NCI-H2171 treated with DMSO at 0.1 percent for 48 hours (cell line): ENCODE results near the gene TIFAB.
A peak's percentile ranks its signal among the peaks of the same experiment; 100 is the strongest.

Experiments
- DNase-seq: peaks from one replicate; lab custom pipeline; 2025; lab: John Stamatoyannopoulos, UW

TIFAB gene

GRCh38 chr5:135442431-135443160 is 9.6 kb downstream of the TIFAB start:
- DNase-seq: no peak

- no peak for DNase-seq
Observed at GRCh38 chr5:135441919-135442318, 10.2 kb downstream of the TIFAB start.

- no peak for DNase-seq
Observed at GRCh38 chr5:135441350-135441831, 10.8 kb downstream of the TIFAB start.

- no peak for DNase-seq
Observed at GRCh38 chr5:135440916-135441315, 11.2 kb downstream of the TIFAB start.

GRCh38 chr5:135439231-135440205 is 12.6 kb downstream of the TIFAB start:
- no peak for DNase-seq

GRCh38 chr5:135438636-135439221 is 13.4 kb downstream of the TIFAB start:
- DNase-seq: no peak

GRCh38 chr5:135437796-135438560 is 14.2 kb downstream of the TIFAB start:
- DNase-seq: peak; percentile 66

- no peak for DNase-seq
Observed at GRCh38 chr5:135437422-135437795, 14.7 kb downstream of the TIFAB start.

GRCh38 chr5:135436951-135437418 is 15.2 kb downstream of the TIFAB start:
- no peak for DNase-seq

GRCh38 chr5:135435467-135436330 is 16.5 kb downstream of the TIFAB start:
- no peak for DNase-seq

- no peak for DNase-seq
Observed at GRCh38 chr5:135434591-135435466, 17.3 kb downstream of the TIFAB start.

GRCh38 chr5:135433681-135434426 is 18.3 kb downstream of the TIFAB start:
- DNase-seq: no peak

GRCh38 chr5:135432113-135432512 is 20.0 kb downstream of the TIFAB start:
- DNase-seq: no peak

GRCh38 chr5:135430135-135430437 is 22.1 kb downstream of the TIFAB start:
- no peak for DNase-seq

- DNase-seq: no peak
Observed at GRCh38 chr5:135429301-135430134, 22.6 kb downstream of the TIFAB start.

- DNase-seq: no peak
Observed at GRCh38 chr5:135428586-135428985, 23.6 kb downstream of the TIFAB start.

GRCh38 chr5:135426102-135427082 is 25.8 kb downstream of the TIFAB start:
- peak; percentile 26 for DNase-seq
